ENCODE results near the gene PTPN2. TPM values are rescaled to one million over a fixed set of nuclear protein-coding genes. Genes with fewer than 3 reads are reported as not detected.

PTPN2 gene
- total RNA-seq, 2 experiments from 2014 or later, result 52.1 to 53.6 TPM

Other genes with a start within 250 kb of the PTPN2 start
- 1 to 10 TPM; 8.7 to 9.5 TPM for gene SPIRE1, start 226.1 kb downstream of the PTPN2 start, total RNA-seq
- 10 to 100 TPM; 13.0 to 15.2 TPM for gene CEP76, start 181.5 kb downstream of the PTPN2 start, total RNA-seq
- 100 to 1,000 TPM; 114 to 117 TPM for gene PSMG2, start 181.2 kb downstream of the PTPN2 start, total RNA-seq
- gene SEH1L, start 63.8 kb upstream of the PTPN2 start, total RNA-seq, result 100 to 1,000 TPM; 136 to 140 TPM
- 10 to 100 TPM; 23.8 TPM for gene CEP192, start 107.1 kb upstream of the PTPN2 start, total RNA-seq